Ovary (tissue), 3 donors: ENCODE measurements around the gene DIS3L2.
"Not testable (repeated sequence)": the region's sequence is repeated elsewhere in the genome, so short reads cannot be mapped to it uniquely, and the experiment has no call there.

ENCODE experiments used
- EP300 ChIP-seq: sonication (generic); formaldehyde crosslinking; IDR thresholded peaks from one replicate; pipeline ENCODE4 v1.6.1; 2017; ENCODE audit warnings: antibody characterized with exemption
- POLR2A ChIP-seq: fragments of 450-650 bp; IDR thresholded peaks from one replicate; pipeline ENCODE4 v1.6.1; 2017; ENCODE audit warnings: antibody characterized with exemption, mild to moderate bottlenecking, moderate library complexity
- TF ChIP-seq, protein P1 (sequence below), 3 donors: fragments of 450-650 bp in 2 of 3; fragments of 200-600 bp in 1 of 3; IDR thresholded peaks; one replicate each; pipeline versions ENCODE4 v1.5.1 to v1.8.0; 2016 to 2022; ENCODE audit warnings: antibody characterized with exemption in 3 of 3, mild to moderate bottlenecking in 1 of 3
- donor health status: DM: no; HTN: no; CAD: no.

DNA sequence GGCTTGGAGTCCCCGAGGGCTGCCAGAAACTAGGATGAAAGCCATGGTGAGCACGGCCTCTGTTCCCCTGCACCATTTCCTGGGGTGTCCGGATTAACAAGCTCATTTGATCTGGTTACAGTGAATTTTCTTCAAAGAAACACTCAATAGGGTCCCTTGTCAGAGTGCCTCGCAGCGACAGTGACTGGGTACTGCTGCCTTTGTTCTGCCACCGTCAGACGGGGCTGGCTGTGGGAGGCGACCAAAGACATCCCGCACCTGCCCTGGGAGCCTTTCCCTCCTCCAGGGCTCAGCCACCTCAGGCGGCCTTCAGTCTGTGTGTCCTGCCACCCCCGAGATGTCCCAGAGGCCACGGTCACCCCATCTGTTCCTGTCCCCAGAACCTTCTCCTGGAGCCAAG, 408.5 kb downstream of the DIS3L2 start:
- TF ChIP-seq, protein P1, sequence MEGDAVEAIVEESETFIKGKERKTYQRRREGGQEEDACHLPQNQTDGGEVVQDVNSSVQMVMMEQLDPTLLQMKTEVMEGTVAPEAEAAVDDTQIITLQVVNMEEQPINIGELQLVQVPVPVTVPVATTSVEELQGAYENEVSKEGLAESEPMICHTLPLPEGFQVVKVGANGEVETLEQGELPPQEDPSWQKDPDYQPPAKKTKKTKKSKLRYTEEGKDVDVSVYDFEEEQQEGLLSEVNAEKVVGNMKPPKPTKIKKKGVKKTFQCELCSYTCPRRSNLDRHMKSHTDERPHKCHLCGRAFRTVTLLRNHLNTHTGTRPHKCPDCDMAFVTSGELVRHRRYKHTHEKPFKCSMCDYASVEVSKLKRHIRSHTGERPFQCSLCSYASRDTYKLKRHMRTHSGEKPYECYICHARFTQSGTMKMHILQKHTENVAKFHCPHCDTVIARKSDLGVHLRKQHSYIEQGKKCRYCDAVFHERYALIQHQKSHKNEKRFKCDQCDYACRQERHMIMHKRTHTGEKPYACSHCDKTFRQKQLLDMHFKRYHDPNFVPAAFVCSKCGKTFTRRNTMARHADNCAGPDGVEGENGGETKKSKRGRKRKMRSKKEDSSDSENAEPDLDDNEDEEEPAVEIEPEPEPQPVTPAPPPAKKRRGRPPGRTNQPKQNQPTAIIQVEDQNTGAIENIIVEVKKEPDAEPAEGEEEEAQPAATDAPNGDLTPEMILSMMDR (IDR thresholded peaks at IDR 0.05), result not testable (repeated sequence)
- TF ChIP-seq POLR2A, EP300: not testable (repeated sequence)
